ENCODE data around the gene RASA3. TPM values are rescaled to one million over a fixed set of nuclear protein-coding genes. Genes with fewer than 3 reads are reported as not detected.

RASA3 gene
- total and polyA plus RNA-seq, 2 of the 4 experiments (the other 2 are of a cell fraction): 21.0 to 31.4 TPM

- Histone ChIP-seq H2AK9ac (replicated peaks; ENCODE audit: low read depth, low read length, poor library complexity) (peak overlapping the region; percentile 90), H3K4ac (ENCODE audit: low read depth, low read length) (peak overlapping the region; percentile 54), H3K4me1 (ENCODE audit: control insufficient read depth, insufficient read depth, low read length) (peaks cover 36% of the 10 kb centered on the region), H3K79me1 (ENCODE audit: low read depth in 1 of 2, low read length in 2 of 2) (peaks cover under 1 to 68% of the 10 kb centered on the region in 2 experiments; a peak in 3 of 4 replicates), H3K14ac (replicated peaks; ENCODE audit: low read depth, low read length) (peak overlapping the region; percentile 54), H3K27me3 (ENCODE audit: control insufficient read depth, insufficient read depth, low read length) (no peaks in the 10 kb centered on the region), H2BK20ac (ENCODE audit: low read depth, low read length) (no peak overlapping the region), H2AFZ (replicated peaks; ENCODE audit: low read length, poor library complexity) (peak overlapping the region; percentile 72), H3K36me3 (ENCODE audit: control insufficient read depth, insufficient read depth, low read length) (peaks cover 6% of the 10 kb centered on the region), H3K9ac (ENCODE audit: low read depth, low read length) (no peak overlapping the region), H4K8ac (ENCODE audit: low read depth in 2 of 2, low read length in 2 of 2) (peak overlapping the region in 1 of 2 experiments; percentile 50; a peak in 2 of 4 replicates), H2BK15ac (ENCODE audit: low read depth, low read length) (no peak overlapping the region; the same call in 2 of the 3 replicates), H4K91ac (ENCODE audit: insufficient read depth, low read depth, low read length) (peak overlapping the region; percentile 21), H2BK5ac (ENCODE audit: low read depth, low read length, poor library complexity, severe bottlenecking) (peak overlapping the region; percentile 56), H3K27ac (ENCODE audit: insufficient read depth, low read length) (peak overlapping the region; percentile 59), H4K5ac (ENCODE audit: low read depth, low read length) (no peak overlapping the region; the same call in 1 of the 2 replicates), H3K9me1 (ENCODE audit: insufficient read depth, low read length) (peaks cover 17% of the 10 kb centered on the region), H3K56ac (ENCODE audit: extremely low read depth, insufficient read depth, low read length) (no peak overlapping the region), H4K20me1 (ENCODE audit: insufficient read depth, low read length) (peaks cover 84% of the 10 kb centered on the region), H3K4me3 (ENCODE audit: insufficient read depth, low read depth, low read length) (no peak overlapping the region), H3K4me2 (ENCODE audit: low read depth, low read length) (no peak overlapping the region), H2AK5ac (ENCODE audit: low read depth, low read length) (peak overlapping the region; percentile 24; the same call in 1 of the 2 replicates), H3K18ac (ENCODE audit: low read depth, low read length) (no peak overlapping the region), H2BK120ac (ENCODE audit: low read depth, low read length) (peak overlapping the region; percentile 38), H3K9me3 (ENCODE audit: control insufficient read depth, insufficient read depth, low read length) (no peaks in the 10 kb centered on the region), H3K23ac (ENCODE audit: low read depth, low read length) (peak overlapping the region; percentile 4; the same call in 1 of the 2 replicates)
- no peak for ATAC-seq (ENCODE audit: low read depth)
- no peak for DNase-seq
- intact Hi-C loops (cut with micrococcal nuclease) (no loop called here), in situ Hi-C loops (cut with MboI; ENCODE audit: low sequenced_read_pairs) (no loop called here), dilution Hi-C loops (cut with HindIII; ENCODE audit: low sequenced_read_pairs, unreplicated experiment) (no loop called here)
- 36% methylated on average over 6 of the region's 27 CpGs; no CpG with 5 or more reads in 1 of the 2 experiments for WGBS, 2 experiments (ENCODE audit: extremely low coverage in 2 of 2, insufficient read length in 1 of 2)
- ChIA-PET POLR2A (ENCODE audit: unreplicated experiment) (no interaction called here), CTCF (no interaction called here)
- TF ChIP-seq ELK1 (IDR thresholded peaks at IDR 0.05; ENCODE audit: borderline replicate concordance, low read depth, low read length) (no peak), MAZ (IDR thresholded peaks at IDR 0.05; ENCODE audit: borderline replicate concordance, low read depth, low read length) (no peak), SMC3 (IDR thresholded peaks at IDR 0.05; ENCODE audit: low read depth, low read length) (no peak), USF2 (IDR thresholded peaks at IDR 0.05; ENCODE audit: low read depth, low read length) (no peak), FOS (IDR thresholded peaks at IDR 0.05; ENCODE audit: low read depth, low read length) (no peak), POLR2A (IDR thresholded peaks at IDR 0.05; ENCODE audit: low read depth, low read length) (no peak), RFX5 (IDR thresholded peaks at IDR 0.05; ENCODE audit: low read depth, low read length) (no peak), RAD21 (IDR thresholded peaks at IDR 0.05; ENCODE audit: low read length) (no peak), BHLHE40 (IDR thresholded peaks at IDR 0.05; ENCODE audit: low read depth, low read length) (no peak), CHD1 (IDR thresholded peaks at IDR 0.05; ENCODE audit: low read depth, low read length) (no peak)
- BruUV-seq (replicated peaks): no TSS peak
Observed at GRCh38 chr13:114101358-114102130, 30.9 kb downstream of the RASA3 start.

All from IMR-90 (cell line).